GM19467 (cell line): ENCODE measurements around the gene MED26.

ENCODE experiments used
- ATAC-seq: cut with Tn5 transposase; IDR thresholded peaks from one replicate; pipeline ENCODE4 v1.9.1; 2021; ENCODE audit warnings: mild to moderate bottlenecking, moderate library complexity; ENCODE audit not compliant: unreplicated experiment

MED26 gene

GRCh38 chr19:16591803-16592556 is 36.0 kb downstream of the MED26 start:
- ATAC-seq, result no peak

DNA sequence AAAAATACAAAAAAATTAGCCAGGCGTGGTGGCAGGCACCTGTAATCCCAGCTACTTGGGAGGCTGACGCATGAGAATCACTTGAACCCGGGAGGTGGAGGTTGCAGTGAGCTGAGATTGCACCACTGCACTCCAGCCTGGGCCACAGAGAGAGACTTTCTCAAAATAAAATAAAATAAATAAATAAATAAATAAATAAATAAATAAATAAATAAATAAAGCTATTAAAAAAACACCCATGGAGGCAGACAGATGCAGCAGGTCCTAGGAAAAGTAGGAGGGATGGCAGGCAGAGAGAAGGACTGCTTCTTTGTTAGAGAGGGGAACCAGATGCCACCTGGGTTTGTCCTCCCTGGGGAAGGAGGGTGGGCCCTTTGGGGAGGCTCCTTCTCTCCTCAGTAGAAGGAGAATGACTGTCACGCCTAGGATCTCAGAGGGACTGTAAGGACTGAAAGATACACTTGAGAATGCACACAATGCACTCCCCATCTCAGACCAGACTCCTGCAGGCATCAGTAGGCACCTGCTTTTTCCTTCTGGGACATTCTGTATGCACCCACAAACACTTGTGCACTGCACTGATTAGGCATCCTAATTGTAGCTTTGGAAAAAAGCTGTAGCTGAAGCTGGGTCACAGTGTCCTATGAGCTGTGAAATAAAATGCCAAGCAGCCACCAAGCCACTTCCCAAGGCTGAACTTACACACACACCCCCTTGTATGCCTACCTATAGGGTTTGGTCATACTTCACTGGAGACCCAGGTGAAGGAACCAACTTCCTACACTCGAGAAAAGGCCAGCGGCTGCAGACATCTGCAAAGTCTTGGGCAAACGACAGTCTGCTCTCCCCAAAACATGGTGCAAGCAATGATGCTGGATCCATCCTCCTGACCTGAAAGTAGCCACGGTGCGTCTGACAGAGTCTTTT is 36.9 kb downstream of the MED26 start:
- ATAC-seq, result no peak

- ATAC-seq, result no peak
Observed at GRCh38 chr19:16589917-16590316, 38.1 kb downstream of the MED26 start.

DNA sequence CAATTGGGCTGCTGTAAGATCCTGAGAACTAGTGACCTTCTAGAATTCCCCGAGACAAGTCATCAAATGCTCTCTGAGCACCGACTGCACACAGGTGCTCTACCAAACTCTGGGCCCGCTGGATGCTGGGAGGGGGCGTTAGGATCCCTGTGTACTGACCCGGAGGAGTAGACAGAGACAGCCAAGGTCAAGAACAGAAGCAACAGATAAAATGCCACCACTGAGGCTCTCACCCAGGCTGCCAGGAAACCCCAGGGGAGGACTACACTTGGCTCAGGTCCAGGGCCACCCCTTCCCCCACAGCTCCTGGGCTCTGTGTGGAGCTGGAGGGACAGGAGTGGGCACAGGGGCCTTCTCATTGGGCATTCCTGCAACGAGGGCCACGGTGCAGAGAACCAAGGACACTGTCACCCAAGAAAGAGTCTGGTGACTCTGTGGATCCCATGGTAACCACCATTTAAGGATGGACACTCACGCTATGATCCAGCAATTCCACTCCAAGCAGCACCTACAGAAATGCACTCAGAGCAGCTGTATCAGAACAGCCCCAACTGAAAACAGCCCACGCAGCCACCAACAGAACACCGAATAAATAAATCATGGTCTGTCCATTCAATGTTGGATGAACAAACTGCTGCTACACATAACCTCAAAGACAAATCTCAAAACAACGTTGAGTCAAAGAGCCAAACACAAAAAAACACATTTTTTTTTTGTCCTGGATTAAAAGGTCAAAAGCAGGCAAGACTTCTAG is 39.0 kb downstream of the MED26 start:
- no peak for ATAC-seq

DNA sequence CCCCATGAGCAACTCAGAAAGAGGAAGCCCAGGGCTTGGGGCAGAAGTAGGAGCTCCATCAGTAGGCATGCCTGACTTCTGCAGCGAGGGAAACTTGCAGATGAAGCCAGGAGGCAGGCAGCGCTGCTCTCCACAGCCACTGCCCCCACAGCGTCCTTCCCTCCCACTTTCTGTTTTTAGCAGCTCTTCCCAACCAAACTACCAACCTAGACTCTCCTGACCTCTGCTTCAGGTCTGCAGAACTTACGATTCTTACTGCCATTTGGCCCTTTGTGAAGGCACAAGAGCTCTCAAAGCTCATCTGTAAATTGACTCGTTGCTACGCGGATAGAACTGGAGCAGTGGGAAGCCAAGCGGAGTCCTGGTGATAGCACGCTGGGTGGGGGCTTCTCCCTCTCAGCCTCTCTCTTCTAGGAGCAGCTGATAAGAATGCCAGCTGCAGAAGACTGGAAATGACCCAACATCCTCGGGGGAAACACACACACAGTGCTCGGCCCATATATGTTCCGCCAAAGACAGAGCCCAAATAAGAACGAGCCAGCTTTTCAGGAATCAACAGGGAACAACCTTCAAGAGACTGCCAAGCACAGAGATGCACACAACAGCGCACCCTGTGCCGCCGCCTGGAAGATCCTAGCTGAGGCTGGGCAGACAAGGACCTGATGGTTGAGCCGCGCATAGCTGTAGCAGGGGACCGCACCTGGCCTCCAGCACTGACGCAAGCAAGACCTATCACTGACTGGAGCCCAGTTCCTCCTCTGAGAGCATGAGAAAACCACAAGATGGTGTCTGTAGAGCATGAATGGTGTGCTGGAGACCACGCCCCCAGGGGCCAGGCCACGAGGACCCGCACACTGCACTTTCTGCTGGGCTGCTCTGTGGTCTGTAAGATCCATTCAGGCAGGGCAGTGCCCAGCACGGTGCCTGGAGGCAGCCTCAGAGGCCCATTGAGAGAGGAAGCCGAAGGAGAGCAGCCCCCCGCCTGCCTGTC is 39.9 kb downstream of the MED26 start:
- ATAC-seq, result peak; percentile 36

GRCh38 chr19:16586991-16587832 is 40.8 kb downstream of the MED26 start:
- ATAC-seq, result no peak

DNA sequence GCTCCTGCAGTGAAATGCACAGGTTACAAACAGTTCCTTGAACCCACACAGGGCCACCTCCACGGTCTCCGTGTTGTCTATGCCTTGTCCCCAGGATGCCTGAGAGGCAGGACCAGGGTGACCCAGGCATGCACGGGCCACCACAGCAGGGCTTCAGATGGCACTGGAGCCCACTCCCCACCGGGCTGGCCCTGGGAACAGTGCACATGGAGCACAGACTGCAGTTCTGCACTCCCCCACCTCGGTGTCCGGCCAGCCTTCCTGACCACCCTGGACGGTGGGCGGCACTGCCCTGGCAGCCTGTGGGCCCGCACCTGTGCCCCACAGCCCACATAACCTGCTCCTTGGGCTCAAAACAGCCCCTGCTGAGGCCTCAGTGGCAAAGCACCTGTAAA is 41.5 kb downstream of the MED26 start:
- ATAC-seq, result no peak

- ATAC-seq, result peak; percentile 26
Observed at GRCh38 chr19:16585808-16586476, 42.1 kb downstream of the MED26 start.

DNA sequence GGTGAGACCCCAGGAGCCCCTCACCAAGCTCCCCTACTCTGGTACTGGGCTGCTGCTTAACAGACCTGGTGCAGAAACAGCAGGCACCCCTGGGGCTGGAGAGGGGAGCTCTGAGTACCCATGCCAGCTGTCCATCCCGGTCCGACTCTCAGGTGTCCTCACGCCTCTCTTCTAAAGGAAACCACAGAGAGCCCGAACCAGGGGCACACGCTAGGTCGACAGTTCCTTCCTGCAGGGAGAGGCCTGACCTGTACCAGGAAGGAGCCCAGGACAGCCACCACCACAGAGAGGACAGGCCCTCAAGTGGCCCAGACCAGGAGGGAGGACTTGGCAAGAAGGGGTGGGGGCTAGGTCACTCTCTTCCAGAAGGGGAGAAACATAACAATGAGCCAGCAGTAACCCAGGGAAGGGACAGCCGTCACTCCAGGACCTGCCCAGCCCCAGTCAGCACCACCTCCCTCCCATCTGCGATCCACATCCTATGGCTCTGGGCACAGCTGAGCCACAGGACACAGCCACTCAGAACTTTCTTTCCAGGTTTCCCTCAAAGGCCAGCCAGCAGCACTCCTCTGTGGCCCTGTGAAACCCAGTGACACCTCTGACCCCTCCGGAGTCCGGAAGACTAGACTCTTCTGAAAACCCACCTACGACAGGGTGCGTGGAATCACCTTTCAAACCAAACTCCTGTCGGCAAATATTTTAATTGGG is 42.8 kb downstream of the MED26 start:
- ATAC-seq, result no peak

DNA sequence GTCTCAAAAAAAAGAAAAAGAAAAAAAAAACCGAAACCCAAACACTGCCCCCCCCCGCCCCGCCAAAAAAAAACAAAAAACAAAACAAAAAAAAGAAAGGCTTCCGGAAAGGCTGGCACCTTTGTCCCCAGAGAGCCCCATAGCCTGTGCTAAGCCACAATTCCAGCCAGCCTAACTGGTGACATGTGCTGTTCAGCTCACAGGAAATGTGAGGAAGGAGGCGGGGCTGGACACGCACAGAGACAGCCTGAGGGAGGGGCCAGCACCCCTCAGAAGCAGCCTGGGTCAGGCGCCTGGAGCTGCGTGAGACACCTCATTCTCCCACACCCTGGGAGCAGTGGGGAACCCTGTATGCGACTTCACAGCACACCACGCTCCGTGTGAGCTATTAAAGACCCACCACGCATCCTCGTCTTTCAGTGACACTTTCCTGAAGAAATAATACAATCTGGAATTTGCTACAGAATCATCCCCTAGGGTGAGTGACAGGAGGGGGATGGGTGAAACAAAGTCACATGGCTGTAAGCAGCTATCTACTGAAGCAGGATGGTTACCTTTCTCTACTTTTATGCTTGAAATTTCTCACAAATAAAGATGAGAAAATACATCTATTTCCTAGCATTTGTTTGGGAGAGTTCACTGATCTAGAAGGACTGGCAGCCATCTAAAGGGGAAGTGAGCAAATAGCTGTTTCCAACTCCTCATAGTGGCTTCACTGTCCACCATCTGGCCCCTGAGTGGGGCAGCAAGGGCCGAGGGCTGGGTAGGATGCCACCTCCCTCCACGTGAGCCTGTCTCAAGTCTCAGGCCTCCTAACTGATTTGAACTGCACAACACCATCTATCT is 43.5 kb downstream of the MED26 start:
- ATAC-seq, result peak; percentile 45

DNA sequence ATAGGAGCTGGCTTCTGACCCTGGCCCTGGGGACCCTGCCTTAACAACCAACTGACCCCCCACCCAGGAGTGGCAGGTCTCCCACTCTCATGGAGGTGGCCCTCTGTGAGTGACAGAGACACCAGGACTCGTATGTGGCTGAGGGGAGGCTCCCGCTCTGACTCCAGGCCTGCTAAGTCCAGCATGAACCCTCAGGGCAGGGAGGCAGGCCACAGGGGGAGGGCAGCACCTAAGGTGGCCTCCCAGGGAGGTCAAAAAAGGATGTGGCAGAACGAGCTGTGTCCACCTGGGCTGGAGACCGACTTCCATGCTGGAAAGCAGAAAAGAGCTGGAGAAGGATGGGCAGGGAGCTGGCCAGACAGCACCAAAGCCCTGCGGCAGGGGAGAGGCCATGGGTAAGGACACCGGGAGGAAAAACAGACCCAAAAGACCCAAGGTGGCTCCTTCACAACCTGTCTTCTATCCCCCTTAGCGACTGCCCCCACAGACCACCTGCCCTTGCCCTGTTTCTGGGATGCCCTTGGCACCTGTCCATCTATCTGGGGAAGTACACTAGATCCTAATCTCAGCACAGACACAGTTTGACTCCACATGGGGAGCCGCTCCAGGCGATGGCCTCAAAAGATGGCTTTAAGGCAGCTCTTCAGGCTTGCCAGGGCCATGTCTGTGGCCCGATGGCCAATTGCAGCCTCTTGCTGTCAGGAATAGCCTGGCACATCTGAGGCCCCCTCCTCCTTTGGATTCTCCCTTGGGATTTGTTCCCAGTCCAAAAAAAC is 45.3 kb downstream of the MED26 start:
- no peak for ATAC-seq

DNA sequence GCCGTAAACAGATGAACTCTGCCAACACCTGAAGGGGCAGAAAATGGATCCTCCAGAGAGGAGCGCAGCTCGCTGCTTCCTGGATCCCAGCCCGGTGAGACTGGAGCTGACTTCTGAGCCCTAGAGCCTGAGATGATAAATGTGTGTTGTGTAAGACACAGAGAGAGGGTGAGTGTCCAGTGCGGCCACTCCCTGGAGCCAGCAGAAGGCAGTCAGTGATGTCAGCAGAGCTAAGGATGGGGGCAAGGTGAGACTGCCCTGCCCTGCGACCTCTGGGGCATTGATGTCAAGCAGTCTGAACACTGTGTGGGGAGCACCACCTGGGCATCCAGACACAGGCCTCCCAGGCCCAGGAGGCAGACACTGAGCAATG is 46.0 kb downstream of the MED26 start:
- no peak for ATAC-seq

- ATAC-seq, result no peak
Observed at GRCh38 chr19:16581145-16581970, 46.6 kb downstream of the MED26 start.

DNA sequence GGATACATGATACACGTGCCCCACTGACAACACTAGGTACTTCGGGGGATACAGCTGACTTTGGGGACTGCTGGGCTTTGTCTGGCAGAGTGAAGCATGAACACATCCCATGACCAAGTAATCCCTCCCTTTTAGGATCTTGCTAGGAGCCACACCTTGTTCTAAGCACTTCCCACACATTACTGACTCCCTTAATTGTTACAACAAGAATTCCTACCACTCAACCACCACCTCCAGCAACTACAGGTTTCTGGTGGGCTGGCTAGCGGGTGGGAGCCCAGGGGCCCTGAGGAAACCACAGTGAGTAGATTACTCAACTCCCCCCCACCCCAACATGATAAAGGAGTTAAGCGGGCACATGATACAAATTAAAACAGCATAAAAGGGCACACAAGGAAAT is 48.6 kb downstream of the MED26 start:
- no peak for ATAC-seq

- ATAC-seq, result no peak
Observed at GRCh38 chr19:16577531-16577985, 50.4 kb downstream of the MED26 start.
